Fibroblast of skin of abdomen (primary cell): ENCODE measurements around the gene LIN7B.
"Not testable (repeated sequence)": the region's sequence is repeated elsewhere in the genome, so short reads cannot be mapped to it uniquely, and the experiment has no call there.

Source experiments
- DNase-seq: peaks from one replicate; pipeline ENCODE4 v3.0.0-alpha.2; 2013

LIN7B gene

DNA sequence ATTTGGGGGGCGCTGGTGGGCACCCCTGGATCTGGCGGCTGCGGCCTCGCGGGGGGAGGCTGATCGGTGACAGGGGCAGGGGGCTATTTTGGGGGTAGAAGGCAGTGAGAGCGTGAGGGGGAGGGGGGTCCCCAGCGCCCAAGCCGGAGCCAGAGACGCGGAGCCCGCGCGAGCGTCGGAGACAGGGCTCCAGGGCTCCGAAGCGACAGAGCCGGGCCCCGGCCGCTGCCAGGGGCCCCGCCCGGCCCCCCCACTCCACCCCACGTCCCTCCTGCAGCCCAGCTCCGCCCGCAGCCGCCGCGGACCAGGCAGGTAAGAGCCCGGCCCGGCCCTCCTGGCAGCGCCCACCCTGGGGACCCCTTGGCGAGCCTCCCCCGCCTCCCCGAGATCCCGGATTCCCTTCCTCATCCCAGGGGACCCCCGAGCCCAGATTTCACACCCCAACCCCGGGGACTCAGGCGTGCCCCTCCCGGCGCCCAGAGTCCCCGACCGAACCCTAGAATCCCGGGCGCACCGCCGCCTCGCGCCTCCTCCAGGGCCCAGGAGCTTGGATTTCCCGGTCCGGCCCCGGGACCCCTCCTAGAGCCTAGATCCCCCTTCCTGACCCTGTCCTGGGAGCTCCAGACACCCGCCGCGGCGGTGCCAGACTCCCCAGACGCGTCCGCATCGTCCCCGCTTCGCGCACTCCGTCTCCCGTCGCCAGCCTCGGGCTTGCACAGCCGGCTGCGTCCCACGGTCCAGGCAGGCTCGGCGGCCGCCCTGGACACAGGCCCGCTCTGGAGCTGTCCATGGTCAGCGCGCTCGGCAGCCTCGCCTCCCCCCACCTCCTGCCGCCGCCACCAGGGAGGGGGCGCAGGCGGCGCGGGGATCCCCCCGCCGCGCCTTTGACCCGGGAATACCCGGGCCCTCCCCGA lies 5.5 kb downstream of the LIN7B start, which contains the start of gene PPFIA3:
Gene PPFIA3, plus strand, starts transcription at position 134 of the 914 bp plus-strand sequence. CDS start 8,330 bp downstream, outside the sequence.
- DNase-seq: peak; percentile 37

DNA sequence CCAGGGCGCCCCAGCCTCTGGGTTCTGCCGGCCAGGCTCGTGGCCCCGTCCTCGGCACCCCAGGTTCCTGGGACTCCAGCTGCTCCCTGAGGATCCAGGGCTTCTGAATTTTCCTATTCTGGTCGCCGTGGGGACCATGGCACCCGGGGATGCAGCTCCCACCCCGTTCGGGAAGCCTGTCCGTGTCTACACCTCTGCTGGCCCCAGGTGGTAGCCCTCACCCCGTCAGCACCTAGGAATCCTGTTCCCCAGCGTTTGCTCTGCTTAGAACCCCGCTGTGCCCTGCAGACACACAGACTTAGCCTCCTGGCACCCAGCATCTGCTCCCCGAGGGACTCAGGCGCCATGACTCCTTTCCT lies 6.1 kb downstream of the LIN7B start:
- no peak for DNase-seq

DNA sequence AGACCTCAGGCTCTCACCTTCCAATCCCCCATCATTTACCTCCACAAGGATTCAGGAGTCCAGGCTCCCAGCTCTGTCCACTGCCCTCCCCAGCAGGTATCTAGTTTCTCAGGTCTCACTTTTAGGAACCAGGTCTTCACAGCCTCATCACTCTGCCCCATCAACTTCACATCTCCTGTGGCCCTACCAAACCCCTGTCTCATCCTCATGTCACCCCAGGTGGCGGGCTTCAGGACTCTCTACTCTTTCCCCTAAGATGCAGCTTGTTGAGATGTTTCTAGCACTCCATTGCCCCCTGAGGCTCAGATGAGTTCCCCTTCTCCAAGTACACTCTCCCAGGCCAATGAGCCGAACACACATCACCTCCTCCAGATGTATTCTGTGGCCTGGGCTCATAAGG lies 6.7 kb downstream of the LIN7B start:
- DNase-seq: no peak

DNA sequence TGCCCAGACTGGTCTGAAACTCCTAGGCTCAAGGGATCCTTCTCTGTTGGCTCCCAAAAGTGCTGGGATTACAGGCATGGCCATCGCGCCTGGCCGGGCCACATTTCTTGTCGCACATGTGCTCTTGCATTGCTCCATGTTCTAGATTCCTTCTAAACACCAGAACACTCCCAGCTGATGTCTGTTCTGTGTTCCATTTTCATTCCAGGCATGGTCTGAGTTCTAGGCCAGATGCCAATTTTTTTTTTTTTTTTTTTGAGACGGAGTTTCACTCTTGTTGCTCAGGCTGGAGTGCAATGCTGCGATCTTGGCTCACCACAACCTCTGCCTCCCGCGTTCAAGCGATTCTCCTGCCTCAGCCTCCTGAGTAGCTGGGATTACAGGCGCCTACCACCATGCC lies 7.7 kb downstream of the LIN7B start:
- not testable (repeated sequence) for DNase-seq

DNA sequence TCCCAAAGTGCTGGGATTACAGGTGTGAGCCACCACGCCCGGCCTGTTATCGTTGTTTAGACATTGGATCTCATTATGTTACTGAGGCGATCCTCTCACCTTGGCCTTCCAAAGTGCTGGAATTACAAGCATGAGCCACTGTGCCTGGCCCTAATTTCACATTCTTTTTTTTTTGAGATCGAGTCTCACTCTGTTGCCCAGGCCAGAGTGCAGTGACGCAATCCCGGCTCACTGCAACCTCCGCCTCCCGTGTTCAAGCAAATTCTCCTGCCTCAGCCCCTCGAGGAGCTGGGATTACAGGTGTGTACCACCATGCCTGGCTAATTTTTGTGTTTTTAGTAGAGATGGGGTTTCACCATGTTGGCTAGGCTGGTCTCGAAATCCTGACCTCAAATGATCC lies 9.1 kb downstream of the LIN7B start:
- DNase-seq: not testable (repeated sequence)

DNA sequence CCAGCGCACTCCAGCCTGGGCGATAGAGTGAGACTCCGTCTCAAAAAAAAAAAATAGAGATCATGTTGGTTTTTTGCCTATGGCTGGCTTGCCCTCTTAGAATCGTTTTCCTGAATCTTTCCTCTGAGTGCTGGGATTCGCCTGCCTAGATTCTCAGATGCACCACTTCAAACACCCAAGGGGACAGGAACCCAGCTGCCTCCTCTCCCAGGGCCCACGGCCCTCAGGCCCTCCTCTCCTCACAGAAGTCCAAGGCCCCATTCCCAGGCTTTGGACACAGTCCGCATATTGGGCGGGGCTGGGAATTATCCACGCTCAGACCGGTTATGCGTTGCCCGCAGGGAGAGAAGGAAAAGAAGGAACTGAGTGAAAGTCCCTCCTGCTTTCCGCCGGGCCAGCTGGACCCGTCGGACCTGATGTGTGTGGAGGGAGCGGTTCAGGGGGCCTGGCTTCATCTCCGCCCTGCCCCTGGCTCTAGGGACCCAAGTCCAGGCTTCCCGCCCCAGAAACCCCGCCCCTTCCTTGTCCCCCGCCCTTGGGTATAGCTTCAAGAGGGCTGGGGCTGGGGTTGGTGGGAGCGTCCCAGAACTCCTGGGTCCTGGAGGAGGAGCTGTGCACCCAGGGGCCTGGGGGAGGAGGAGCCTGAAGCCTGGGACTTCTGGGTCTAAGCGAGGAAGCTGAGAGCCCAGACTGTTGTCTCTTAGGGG lies 11.0 kb downstream of the LIN7B start:
- DNase-seq: no peak

DNA sequence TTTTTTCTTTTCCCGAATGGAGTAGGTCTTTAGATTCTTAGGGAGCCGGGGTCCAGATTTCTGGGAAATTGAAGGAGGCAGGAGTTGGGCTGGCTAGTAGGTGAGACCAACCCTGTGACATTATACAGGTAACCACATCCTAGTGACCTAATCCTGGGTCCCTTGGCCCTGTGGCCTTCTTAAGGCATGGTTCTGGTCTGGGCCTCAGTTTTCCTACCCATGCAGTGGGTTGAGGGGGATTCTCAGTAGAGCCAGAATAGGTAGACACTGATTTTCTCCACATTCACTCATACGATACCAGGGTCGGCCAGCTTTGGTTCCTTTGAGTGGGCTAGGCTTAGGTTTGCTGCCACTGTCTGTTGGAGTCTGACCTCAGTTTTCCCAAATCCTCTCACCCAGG lies 12.4 kb downstream of the LIN7B start:
- no peak for DNase-seq

DNA sequence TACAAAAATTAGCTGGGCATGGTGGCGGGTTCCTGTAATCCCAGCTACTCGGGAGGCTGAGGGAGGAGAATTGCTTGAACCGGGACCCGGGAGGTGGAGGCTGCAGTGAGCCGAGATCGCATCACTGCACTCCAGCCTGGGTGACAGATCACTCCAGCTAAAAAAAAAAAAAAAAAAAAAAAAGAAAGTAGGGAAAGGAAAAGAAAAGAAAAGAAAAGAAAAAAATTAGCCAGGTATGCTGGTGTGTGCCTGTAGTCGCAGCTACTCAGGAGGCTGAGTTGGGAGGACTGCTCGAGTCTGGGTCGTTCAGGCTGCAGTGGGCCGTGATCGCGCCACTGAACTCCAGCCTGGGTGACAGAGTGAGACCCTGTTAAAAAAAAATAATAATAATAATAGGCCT lies 13.1 kb downstream of the LIN7B start:
- not testable (repeated sequence) for DNase-seq

DNA sequence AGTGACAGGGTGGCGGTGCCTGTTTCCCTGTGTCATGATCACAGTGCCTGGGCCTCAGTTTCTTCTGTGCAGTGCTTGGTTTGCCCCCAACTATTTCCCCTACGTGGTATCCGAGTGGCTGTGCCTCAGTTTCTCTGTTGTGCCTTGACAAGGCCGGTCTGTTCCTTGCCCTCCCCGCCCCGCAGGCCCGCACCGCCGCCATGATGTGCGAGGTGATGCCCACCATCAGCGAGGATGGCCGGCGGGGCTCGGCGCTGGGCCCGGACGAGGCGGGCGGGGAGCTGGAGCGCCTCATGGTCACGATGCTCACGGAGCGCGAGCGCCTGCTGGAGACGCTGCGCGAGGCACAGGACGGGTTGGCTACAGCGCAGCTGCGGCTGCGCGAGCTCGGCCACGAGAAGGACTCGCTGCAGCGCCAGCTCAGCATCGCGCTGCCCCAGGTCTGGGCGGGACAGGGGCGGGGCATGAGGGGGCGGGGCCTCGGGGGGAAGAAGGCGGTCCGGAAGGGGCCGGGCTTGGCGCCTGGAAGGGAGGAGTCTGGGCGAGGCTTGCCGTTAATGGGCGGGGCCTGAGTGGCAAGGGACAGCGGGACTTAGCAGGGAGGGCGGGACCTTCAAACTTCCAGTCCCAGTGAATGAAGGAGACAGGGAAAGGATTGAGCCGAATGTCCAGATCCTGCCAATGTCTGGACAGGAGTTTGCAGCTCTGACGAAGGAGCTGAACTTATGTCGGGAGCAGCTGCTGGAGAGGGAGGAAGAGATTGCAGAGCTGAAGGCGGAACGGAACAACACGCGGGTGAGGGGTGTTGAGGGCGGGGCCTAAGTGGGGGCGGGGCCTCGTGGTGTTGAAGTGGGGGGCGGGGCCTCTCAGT lies 13.7 kb downstream of the LIN7B start:
- DNase-seq: peak; percentile 96

DNA sequence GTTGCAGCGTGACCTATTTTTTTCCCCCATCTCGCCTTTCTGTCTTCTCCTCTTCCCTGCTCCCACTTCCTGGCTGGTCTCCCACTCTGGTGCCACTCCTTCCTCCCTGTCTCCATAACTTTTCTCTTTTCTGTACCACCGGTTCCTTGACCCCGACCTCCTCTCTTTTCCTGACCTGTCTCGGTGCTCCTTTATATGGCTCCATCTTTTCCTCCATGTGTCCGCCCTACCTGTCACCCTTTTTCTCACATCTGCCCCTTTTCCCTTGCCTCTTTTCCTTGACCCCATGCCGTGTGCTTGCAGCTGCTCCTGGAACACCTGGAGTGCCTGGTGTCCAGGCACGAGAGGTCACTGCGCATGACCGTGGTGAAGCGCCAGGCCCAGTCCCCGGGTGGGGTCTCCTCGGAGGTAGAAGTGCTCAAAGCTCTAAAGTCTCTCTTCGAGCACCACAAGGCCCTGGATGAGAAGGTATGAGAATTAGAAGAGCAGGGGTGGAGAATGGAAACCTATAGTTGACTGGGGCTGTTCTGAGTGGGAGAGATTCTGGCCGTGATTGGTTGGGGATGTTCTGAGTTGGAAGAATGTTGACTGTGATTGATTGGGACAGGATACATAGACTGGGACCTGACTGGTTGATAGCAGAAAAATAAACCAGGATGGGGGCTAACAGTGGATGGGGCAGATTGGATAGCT lies 14.5 kb downstream of the LIN7B start:
- no peak for DNase-seq

DNA sequence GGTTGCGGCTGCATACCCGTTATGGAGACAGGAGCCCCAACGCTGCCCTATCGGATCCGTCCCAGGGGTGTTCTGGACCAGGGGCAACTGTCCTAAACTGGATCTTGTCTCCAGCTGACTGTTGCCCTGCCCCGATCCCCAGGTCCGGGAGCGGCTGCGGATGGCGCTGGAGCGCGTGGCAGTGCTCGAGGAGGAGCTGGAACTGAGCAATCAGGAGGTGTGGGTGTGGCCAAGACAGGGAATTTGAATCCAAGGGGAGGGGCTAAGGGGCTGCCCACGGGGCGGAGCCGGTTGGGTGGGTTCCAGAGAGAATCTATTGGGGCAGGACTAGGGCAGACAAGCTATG lies 15.0 kb downstream of the LIN7B start:
- DNase-seq: no peak

DNA sequence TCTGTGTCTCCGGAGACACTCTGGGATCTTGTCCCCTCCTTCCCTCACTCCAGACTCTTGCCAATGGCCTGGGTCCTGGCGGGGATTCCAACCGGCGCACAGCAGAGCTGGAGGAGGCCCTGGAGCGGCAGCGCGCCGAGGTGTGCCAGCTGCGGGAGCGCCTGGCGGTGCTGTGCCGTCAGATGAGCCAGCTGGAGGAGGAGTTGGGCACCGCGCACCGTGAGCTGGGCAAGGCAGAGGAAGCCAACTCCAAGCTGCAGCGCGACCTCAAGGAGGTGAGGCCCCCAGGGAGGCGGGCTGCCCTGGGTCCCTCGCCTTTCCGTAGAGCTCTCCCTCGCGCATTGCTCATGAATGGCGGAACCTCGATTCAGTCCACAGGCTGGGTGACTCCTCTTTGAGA lies 16.2 kb downstream of the LIN7B start:
- no peak for DNase-seq

DNA sequence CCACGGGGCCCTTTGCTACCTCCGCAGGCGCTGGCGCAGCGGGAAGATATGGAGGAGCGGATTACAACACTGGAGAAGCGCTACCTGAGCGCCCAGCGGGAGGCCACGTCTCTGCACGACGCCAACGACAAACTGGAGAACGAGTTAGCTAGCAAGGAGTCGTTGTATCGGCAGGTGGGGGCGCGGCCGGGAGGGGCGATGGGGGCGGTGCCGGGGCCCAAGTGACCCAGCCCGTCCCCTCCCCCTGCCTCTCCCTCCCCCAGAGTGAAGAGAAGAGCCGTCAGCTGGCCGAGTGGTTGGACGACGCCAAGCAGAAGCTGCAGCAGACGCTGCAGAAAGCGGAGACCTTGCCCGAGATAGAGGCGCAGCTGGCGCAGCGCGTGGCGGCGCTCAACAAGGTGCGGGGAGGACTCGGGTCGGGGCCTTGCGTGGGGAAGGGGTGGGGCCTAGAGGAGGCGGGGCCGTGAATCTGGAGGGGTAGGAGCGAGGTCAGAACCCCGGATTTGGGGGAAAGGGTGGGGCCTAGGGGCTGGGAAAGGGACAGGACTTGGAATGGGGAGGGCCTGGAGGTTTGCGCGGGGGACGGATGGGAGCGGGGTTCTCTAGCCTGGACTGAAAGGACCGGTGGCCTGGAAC lies 18.9 kb downstream of the LIN7B start:
- no peak for DNase-seq

DNA sequence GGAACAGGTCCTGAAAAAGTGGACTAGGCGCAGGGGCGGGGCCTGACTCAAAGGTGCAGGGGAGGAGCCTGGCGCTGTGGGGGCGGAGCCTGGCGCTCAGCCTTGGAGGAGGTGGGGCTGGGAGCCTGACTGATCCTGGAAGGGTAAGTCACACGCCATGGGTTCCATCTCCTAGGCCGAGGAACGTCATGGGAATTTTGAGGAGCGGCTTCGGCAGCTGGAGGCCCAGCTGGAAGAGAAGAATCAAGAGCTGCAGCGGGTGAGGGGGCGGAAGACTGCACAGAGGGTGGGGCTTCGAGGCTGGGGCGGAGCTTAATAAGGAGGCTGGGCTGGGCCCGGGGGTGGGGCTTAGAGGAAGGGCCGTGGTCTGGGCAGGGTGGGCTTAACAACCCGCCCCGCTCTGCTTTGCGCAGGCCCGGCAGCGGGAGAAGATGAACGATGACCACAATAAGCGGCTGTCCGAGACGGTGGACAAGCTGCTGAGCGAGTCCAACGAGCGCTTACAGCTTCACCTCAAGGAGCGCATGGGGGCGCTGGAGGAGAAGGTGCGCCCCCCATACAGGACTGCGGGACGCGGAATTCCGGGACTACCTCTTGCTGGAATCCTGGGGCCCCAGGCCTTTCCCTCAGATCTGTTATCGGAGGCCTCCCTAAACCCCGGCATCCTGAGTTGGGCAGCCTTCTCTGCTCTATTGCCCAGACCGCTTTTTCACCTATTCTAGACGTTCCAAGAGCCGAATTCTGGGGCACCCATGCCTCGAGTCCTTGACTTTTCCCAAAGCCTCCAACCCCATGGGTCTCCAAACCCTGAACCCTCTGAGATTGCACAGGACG lies 19.7 kb downstream of the LIN7B start:
- DNase-seq: peak; percentile 50

DNA sequence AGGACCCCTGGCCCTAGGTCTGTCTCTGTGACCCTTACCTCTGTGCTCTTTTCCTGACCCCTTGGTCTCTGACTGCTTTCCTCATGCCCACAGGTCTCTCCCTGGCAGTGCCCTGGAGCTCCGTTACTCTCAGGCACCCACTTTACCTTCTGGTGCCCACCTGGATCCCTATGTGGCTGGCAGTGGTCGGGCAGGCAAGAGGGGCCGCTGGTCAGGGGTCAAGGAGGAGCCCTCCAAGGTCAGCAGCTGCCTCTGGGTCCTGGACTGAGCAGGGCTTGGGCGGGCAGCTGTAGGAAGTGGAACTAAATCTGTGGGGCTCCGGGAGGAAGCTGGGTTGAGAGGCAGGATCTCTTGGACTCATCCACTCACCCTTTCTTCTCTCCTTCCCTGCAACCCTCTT lies 21.5 kb downstream of the LIN7B start:
- DNase-seq: no peak

DNA sequence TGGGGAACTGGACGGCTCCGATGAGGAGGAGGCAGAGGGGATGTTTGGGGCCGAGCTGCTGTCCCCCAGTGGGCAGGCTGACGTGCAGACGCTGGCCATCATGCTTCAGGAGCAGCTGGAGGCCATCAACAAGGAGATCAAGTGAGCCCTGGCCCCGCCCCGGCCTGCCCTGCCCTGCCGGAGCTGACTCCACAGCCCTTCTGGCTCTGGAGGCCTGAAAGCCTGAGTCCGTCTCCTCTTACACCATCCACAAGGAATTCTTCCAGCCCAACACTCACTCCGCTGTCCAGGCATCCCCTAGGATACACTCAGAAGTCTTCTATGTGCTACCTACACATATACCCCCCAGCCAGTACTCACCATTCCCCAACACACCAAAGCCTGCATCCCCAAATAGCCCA lies 22.6 kb downstream of the LIN7B start:
- no peak for DNase-seq

DNA sequence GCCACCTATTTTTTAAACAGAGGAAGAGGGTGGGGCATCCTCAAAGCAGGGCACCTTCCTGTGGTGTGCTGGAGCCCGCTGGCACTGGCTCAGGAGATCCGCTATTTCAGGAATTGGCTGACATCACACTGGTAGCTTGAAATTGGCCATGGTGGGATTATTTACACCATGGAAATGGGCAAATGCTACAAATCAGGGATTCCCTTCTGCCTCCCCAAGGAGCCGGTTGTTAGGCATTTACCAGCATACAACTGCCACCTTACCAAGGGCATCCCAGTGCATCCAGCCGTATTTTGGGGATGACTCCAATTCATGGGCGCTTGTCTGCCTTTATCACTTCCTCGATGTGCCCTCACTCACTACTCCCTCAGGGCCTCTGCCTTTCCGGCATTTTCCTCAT lies 26.8 kb downstream of the LIN7B start:
- DNase-seq: no peak

DNA sequence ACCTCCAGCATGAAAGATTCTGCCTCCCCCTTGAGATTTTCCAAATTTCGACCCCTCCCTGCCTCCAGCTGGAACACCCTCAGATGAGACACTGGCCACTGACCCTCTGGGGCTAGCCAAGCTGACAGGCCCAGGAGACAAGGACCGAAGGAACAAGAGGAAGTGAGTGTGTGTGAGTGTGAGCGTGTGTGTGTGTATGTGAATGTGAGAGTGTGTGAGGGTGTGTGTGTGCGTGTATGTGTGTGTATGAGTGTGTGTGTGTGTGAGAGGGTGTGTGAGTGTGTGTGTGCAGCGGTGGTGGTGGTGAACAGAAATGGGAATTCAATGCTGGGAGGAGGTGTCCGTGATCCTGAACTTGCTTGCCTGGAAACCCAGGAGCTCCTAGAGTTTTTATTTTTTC lies 27.2 kb downstream of the LIN7B start:
- DNase-seq: no peak

DNA sequence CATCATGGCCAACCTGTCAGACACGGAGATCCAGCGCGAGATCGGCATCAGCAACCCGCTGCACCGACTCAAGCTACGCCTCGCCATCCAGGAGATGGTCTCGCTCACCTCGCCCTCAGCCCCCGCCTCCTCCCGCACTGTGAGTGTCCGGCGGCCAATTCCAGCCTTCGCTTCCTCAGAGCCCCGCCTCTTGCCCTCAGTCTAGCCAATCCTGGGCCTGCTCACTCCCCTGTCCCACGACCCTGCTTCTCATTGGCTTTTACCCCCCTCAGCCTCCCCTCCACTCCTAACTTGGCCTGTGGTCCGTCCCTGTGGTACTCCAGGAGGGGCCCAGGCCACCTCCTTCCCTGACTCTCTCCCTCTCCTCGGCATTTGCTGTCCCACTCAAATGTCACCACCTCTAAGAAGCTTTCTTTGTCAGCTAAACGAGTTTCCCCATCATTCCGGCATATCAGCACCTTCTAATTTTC lies 28.7 kb downstream of the LIN7B start:
- peak; percentile 92 for DNase-seq

DNA sequence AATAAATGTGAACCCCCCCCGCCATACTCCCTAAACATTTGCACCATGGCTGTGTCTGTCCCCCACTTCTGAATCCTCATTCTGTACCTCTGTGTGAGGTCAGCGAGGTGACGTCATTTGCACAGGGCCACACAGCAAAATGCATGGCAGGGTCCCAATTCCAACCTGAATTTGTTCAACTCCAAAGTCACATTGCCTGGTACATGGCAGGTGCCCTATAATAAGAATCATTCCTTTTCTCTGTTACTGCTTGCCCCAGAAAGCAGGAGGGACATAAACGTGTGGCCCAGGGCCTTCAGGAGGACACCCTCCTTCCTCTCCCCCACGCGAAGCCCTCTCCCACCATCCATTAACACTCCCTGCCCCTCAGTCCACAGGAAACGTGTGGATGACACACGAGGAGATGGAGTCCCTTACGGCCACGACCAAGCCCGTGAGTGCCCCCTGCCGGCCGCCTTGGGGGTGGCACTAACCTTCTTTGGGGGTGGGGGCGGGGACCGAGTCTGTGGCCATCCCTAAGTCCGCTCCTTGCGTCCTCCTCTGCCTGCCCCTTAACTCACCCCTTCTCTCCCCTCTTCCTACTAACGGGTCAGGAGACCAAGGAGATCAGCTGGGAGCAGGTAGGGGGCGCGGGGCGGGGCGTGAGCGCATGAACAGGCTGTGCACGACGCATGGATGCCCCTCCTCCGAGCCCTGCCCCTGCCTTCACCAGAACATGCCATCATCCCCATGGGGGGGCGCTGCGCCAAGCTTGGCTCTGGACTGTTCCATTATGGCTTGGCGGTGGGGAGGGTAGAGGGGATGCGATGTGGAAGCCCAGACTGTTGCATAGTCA lies 31.6 kb downstream of the LIN7B start:
- DNase-seq: peak; percentile 77
